Esophagus (tissue), 2 donors: ENCODE data around the gene NFKB2. TPM values are rescaled to one million over a fixed set of nuclear protein-coding genes. Genes with fewer than 3 reads are reported as not detected.

Experiments used
- H3K27ac ChIP-seq, 2 donors: one replicate each; pipeline ENCODE4 v1.5.1; 2013; ENCODE audit warnings: low read depth in 2 of 2, mild to moderate bottlenecking in 2 of 2, inconsistent platforms in 1 of 2, low read length in 1 of 2, moderate library complexity in 1 of 2
- H3K27me3 ChIP-seq, 2 donors: one replicate each; pipeline ENCODE4 v1.6.1; 2013; ENCODE audit warnings: low read length in 2 of 2, control low read depth in 1 of 2, mild to moderate bottlenecking in 1 of 2; ENCODE audit not compliant: insufficient read depth in 2 of 2, control insufficient read depth in 1 of 2
- H3K36me3 ChIP-seq, 2 donors: one replicate each; pipeline ENCODE4 v1.6.1; 2013; ENCODE audit warnings: low read length in 1 of 2; ENCODE audit not compliant: control insufficient read depth in 2 of 2, insufficient read depth in 2 of 2
- H3K4me1 ChIP-seq, 2 donors: one replicate each; pipeline ENCODE4 v1.6.1; 2013; ENCODE audit warnings: low read length in 1 of 2; ENCODE audit not compliant: control insufficient read depth in 2 of 2, insufficient read depth in 2 of 2
- H3K4me3 ChIP-seq, 2 donors: one replicate each; pipeline ENCODE4 v1.5.1; 2013; ENCODE audit warnings: low read length in 2 of 2, mild to moderate bottlenecking in 2 of 2, low read depth in 1 of 2, moderate library complexity in 1 of 2
- H3K9me3 ChIP-seq, 2 donors: one replicate each; pipeline ENCODE4 v1.6.1; 2013; ENCODE audit warnings: mild to moderate bottlenecking in 2 of 2, low read depth in 1 of 2, low read length in 1 of 2, moderate library complexity in 1 of 2; ENCODE audit not compliant: control insufficient read depth in 2 of 2, insufficient read depth in 1 of 2
- WGBS, 2 donors: extraction: QIAGEN DNeasy Blood & Tissue Kit; methylation state at CpG; one replicate each; pipeline ENCODE4 v1.1.7; 2013; 5-methylcytosine and 5-hydroxymethylcytosine counted together
- polyA plus RNA-seq, 2 donors: library from polyadenylated mRNA; stranded (reverse); fragments of 200-250 nt; gene quantifications; one replicate each; pipeline ENCODE4 v1.2.3, GENCODE V29; 2013
- donor health status: healthy with polysubstance abuse.
- donor health status: Bipolar disorder and iron deficiency.

NFKB2 gene
- polyA plus RNA-seq, 2 donors = 11.4 to 22.6 TPM

DNA sequence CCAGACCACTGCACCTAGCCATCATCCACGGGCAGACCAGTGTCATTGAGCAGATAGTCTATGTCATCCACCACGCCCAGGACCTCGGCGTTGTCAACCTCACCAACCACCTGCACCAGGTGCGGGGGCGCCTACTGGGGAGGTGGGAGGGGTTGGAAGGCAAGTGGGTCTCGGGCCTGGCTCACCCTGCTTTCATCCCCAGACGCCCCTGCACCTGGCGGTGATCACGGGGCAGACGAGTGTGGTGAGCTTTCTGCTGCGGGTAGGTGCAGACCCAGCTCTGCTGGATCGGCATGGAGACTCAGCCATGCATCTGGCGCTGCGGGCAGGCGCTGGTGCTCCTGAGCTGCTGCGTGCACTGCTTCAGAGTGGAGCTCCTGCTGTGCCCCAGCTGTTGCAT is 4.6 kb downstream of the NFKB2 start:
- no peak overlapping the region for H3K4me3 ChIP-seq
- H3K27me3 ChIP-seq = no peaks in the 10 kb centered on the region
- 78 to 81% methylated on average over 17 of the region's 17 CpGs for WGBS, 2 donors
- peaks cover 0 to 17% of the 10 kb centered on the region in 2 donors for H3K36me3 ChIP-seq
- H3K4me1 ChIP-seq = peaks cover 7 to 16% of the 10 kb centered on the region in 2 donors
- H3K27ac ChIP-seq = no peak overlapping the region
- no peaks in the 10 kb centered on the region for H3K9me3 ChIP-seq

- peaks cover 7 to 16% of the 10 kb centered on the region in 2 donors for H3K4me1 ChIP-seq
- H3K9me3 ChIP-seq = no peaks in the 10 kb centered on the region
- H3K27ac ChIP-seq = no peak overlapping the region
- H3K36me3 ChIP-seq = peaks cover 0 to 17% of the 10 kb centered on the region in 2 donors
- 89 to 94% methylated on average over 21 to 22 of the region's 22 CpGs for WGBS, 2 donors
- no peaks in the 10 kb centered on the region for H3K27me3 ChIP-seq
- no peak overlapping the region for H3K4me3 ChIP-seq
These were observed 5.3 kb downstream of the NFKB2 start for GRCh38 chr10:102400598-102401341.

- Histone ChIP-seq H3K4me1 (peaks cover 5 to 14% of the 10 kb centered on the region in 2 donors), H3K4me3 (no peak overlapping the region), H3K36me3 (peaks cover 0 to 17% of the 10 kb centered on the region in 2 donors), H3K27me3 (no peaks in the 10 kb centered on the region), H3K9me3 (no peaks in the 10 kb centered on the region), H3K27ac (no peak overlapping the region)
- WGBS, 2 donors = 80 to 84% methylated on average over 8 of the region's 8 CpGs
These were observed 5.8 kb downstream of the NFKB2 start for GRCh38 chr10:102401342-102401654.

GRCh38 chr10:102401735-102402511 is 6.4 kb downstream of the NFKB2 start:
- Histone ChIP-seq H3K9me3 (no peaks in the 10 kb centered on the region), H3K27me3 (no peaks in the 10 kb centered on the region), H3K36me3 (peaks cover 0 to 17% of the 10 kb centered on the region in 2 donors), H3K27ac (no peak overlapping the region), H3K4me3 (no peak overlapping the region), H3K4me1 (peaks cover 0 to 8% of the 10 kb centered on the region in 2 donors)
- 62 to 81% methylated on average over 18 of the region's 18 CpGs for WGBS, 2 donors

DNA sequence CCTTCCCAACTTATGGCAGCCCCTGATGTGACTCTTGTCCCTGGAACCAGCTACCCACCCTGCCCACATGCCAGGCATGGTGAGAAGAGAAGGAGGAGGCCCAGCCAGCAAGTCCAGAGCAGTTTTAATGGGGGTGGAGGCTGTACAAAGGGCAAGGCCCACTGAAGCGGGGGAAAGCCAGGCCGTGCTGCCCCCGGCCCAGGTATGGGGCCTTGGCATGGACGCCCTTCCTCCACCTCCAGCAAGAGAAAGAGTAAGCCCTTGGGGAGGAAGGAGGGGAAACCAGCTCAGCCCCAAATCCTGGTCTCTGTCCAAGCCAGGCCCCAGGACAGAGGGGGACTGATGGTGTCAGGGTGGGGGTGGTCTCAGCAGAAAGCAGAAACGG is 7.0 kb downstream of the NFKB2 start:
- H3K9me3 ChIP-seq = no peaks in the 10 kb centered on the region
- WGBS, 2 donors = 77 to 82% methylated on average over 5 of the region's 5 CpGs
- H3K36me3 ChIP-seq = peaks cover 0 to 17% of the 10 kb centered on the region in 2 donors
- no peaks in the 10 kb centered on the region for H3K27me3 ChIP-seq
- H3K27ac ChIP-seq = no peak overlapping the region
- no peak overlapping the region for H3K4me3 ChIP-seq
- H3K4me1 ChIP-seq = peaks cover 0 to 8% of the 10 kb centered on the region in 2 donors

DNA sequence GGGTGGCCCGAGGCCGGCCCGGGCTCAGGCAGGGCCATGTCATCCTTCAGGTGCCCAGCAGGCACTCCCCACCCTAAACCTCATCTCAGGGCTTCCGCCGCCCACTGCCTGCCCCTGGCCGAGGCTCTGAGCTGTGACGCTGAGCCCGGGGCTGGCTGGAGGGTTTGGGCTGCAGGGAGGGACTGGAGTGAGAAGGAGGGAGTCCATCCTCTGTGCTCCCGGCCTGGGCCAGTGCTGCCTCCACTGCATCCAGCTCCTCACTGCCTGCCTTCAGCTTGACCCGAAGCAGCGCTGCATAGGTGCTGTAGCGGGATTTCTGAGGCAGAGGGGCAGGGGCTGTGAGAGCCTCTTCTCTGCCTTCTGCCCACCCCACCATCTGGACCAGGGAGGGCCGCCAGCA is 7.6 kb downstream of the NFKB2 start:
- H3K4me1 ChIP-seq = peaks cover 0 to 8% of the 10 kb centered on the region in 2 donors
- H3K27ac ChIP-seq = no peak overlapping the region
- no peaks in the 10 kb centered on the region for H3K9me3 ChIP-seq
- WGBS, 2 donors = 80 to 83% methylated on average over 13 of the region's 13 CpGs
- H3K27me3 ChIP-seq = peaks cover 0 to 2% of the 10 kb centered on the region in 2 donors
- H3K36me3 ChIP-seq = peaks cover 0 to 17% of the 10 kb centered on the region in 2 donors
- no peak overlapping the region for H3K4me3 ChIP-seq

GRCh38 chr10:102404361-102405107 is 9.0 kb downstream of the NFKB2 start:
- H3K9me3 ChIP-seq = no peaks in the 10 kb centered on the region
- peaks cover 0 to 8% of the 10 kb centered on the region in 2 donors for H3K27me3 ChIP-seq
- H3K4me1 ChIP-seq = peaks cover 7 to 15% of the 10 kb centered on the region in 2 donors
- no peak overlapping the region for H3K27ac ChIP-seq
- no peak overlapping the region for H3K4me3 ChIP-seq
- peaks cover 0 to 17% of the 10 kb centered on the region in 2 donors for H3K36me3 ChIP-seq
- 82 to 87% methylated on average over 17 of the region's 17 CpGs for WGBS, 2 donors

- Histone ChIP-seq H3K27me3 (peaks cover 0 to 9% of the 10 kb centered on the region in 2 donors), H3K4me3 (no peak overlapping the region), H3K9me3 (no peaks in the 10 kb centered on the region), H3K27ac (no peak overlapping the region), H3K4me1 (peaks cover 7 to 15% of the 10 kb centered on the region in 2 donors), H3K36me3 (peaks cover 0 to 17% of the 10 kb centered on the region in 2 donors)
- 76 to 82% methylated on average over 19 of the region's 19 CpGs for WGBS, 2 donors
These were observed 9.6 kb downstream of the NFKB2 start for GRCh38 chr10:102405108-102405571.

DNA sequence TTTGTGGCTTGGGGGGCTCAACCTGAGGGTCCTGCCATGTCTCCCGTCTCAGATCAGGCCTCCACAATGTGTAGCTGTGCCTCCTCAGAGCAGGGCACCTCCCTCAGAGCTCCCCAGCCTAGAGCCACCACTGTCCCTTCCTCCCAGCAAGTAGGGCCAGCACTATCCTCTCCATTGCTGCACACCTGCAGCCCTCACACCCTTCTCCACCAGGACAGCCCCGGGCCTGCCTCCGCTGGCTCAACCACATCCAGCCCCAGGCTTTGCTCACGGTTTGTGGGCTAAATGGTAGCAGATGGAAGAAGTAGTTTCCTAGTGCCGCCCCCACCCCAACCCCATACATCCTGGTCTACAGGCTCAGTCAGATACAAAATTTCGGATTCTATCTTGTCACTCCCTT is 10.1 kb downstream of the NFKB2 start:
- Histone ChIP-seq H3K4me3 (no peak overlapping the region), H3K9me3 (no peaks in the 10 kb centered on the region), H3K27me3 (peaks cover 0 to 13% of the 10 kb centered on the region in 2 donors), H3K4me1 (peaks cover 7 to 18% of the 10 kb centered on the region in 2 donors), H3K36me3 (peaks cover 0 to 14% of the 10 kb centered on the region in 2 donors), H3K27ac (no peak overlapping the region)
- WGBS, 2 donors = 50 to 72% methylated on average over 6 of the region's 6 CpGs
